Muscle of arm (tissue), 14 donors: ENCODE results near the gene KCNMB2. TPM values are rescaled to one million over a fixed set of nuclear protein-coding genes. Genes with fewer than 3 reads are reported as not detected.
"Not testable (repeated sequence)": the region's sequence is repeated elsewhere in the genome, so short reads cannot be mapped to it uniquely, and the experiment has no call there.

Experiments
- DNase-seq: peaks from one replicate; pipeline ENCODE4 v3.0.0-alpha.2; 2013
- long read RNA-seq, 11 donors: transcript quantifications; one replicate each; lab custom pipeline, GENCODE V29; 2026
- polyA plus RNA-seq, 12 donors: library from polyadenylated mRNA; unstranded; fragments of 120-200 nt; gene quantifications; one replicate each; pipeline ENCODE4 v1.2.1, GENCODE V29; 2013; ENCODE audit not compliant: insufficient read length in 12 of 12

The KCNMB2 gene
- 10 to 100 TPM in 10 of 12 donors, 1 to 10 TPM in 1, not detected in 1; 6.6 to 29.2 (median 16.7) TPM for polyA plus RNA-seq
- long read RNA-seq, donor 1, result 0 reads
- long read RNA-seq, donor 2, transcript KCNMB2-201 (4 exons, 2,271 nt), result major isoform, 5 of 5 reads
- long read RNA-seq, donor 2, partial matches to known transcripts, result 0 of 5 reads
- long read RNA-seq, donor 2, other reads (novel, unspliced or antisense), result 0 of 5 reads
- long read RNA-seq, donor 3, partial matches to known transcripts, result 0 of 1 reads
- long read RNA-seq, donor 3, other reads (novel, unspliced or antisense), result 0 of 1 reads
- long read RNA-seq, donor 4, result 0 reads
- long read RNA-seq, donor 5, transcript KCNMB2-201 (4 exons, 2,271 nt), result major isoform, 6 of 6 reads
- long read RNA-seq, donor 5, partial matches to known transcripts, result 0 of 6 reads
- long read RNA-seq, donor 5, other reads (novel, unspliced or antisense), result 0 of 6 reads
- long read RNA-seq, donor 6, partial matches to known transcripts, result 0 of 3 reads
- long read RNA-seq, donor 6, other reads (novel, unspliced or antisense), result 0 of 3 reads
- long read RNA-seq, donor 7, result 0 reads
- long read RNA-seq, donor 8, transcript KCNMB2-201 (4 exons, 2,271 nt), result major isoform, 6 of 11 reads
- long read RNA-seq, donor 8, partial matches to known transcripts, result 5 of 11 reads
- long read RNA-seq, donor 8, other reads (novel, unspliced or antisense), result 0 of 11 reads
- long read RNA-seq, donor 9, partial matches to known transcripts, result 7 of 8 reads
- long read RNA-seq, donor 9, other reads (novel, unspliced or antisense), result 0 of 8 reads
- long read RNA-seq, donor 10, partial matches to known transcripts, result 0 of 2 reads
- long read RNA-seq, donor 10, other reads (novel, unspliced or antisense), result 0 of 2 reads
- long read RNA-seq, donor 11, transcript KCNMB2-201 (4 exons, 2,271 nt), result major isoform, 6 of 6 reads
- long read RNA-seq, donor 11, partial matches to known transcripts, result 0 of 6 reads
- long read RNA-seq, donor 11, other reads (novel, unspliced or antisense), result 0 of 6 reads

DNA sequence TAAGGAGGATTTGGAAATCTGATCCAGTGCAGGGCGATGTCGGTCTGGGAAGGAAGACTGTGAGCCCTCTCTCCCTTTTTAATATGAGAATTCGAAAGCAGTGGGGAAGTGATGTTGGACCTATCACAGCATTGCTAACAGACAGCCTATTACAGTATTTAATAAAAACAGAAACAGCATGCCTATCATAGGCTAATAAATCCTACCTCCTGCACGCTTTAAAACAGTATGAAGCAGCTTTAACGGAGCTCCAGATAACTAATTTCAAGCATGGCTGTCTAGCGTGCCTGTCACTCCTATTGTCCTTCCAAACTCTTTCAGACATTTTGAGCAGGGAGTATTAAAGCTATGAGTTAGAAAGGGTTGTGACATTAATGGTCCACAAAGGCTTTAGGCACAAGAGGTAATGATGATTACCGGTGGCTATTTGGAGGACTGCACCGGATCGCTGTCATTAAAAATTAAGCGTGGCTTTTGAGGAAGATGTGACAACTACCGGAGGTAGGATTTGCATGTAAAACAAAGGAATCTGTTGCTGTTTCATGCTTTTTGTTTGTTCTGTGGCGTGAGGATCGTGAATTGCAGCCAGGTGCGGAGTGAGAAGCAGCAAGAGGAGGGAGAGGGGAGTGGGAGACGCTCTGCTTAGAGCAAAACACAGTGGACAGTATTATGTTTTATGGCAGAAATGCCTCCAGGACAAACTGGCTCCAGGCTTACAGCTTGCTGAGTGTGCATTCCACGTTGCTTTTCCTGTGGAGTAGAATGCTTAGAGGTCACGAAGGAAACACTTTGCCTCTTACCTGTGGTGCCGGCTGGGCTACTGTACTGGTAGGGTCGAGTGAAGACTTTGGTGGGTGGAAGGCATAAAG, at the start of gene KCNMB2:
TSS of gene KCNMB2 (plus strand) at position 226 of the 869 bp plus-strand sequence.
- DNase-seq, result peak; percentile 84

DNA sequence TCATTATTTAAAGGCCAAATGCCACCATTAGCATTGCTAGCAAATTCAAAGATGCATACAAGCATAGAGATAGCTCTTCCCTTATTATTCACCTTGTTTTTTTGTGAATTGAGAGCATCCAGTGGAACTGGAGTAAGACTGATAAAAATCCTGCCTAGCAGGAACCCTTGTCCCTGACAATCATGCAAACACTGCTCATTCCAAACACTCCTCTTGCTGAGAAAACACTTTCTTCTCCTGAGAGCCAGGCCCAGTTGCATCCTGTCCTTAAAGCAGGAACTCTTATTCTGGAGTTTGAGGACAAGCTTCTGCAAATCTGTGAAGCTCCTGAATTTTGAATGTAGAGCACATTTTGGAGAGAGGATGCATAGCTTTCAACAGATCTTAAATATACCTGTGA, 49.3 kb upstream of the KCNMB2 start:
- DNase-seq, result no peak

DNA sequence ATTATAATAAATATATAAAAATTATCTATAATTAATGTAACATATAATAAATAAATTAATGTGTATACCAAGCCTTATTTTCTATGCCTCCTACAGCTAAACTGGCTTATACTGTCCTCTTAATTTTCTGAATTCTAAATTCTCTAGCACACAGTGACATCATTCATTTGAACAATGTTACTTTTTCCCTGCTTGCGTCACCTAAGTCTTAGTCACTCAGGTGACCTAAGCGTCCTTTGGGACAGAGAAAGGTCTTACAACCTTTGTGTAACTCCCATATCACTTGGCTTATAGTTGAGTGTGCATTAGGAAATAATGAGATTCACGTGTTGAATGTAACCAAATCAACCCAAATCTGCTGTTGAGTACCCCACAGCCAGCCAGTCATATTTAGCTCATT, 48.5 kb upstream of the KCNMB2 start:
- DNase-seq, result no peak

DNA sequence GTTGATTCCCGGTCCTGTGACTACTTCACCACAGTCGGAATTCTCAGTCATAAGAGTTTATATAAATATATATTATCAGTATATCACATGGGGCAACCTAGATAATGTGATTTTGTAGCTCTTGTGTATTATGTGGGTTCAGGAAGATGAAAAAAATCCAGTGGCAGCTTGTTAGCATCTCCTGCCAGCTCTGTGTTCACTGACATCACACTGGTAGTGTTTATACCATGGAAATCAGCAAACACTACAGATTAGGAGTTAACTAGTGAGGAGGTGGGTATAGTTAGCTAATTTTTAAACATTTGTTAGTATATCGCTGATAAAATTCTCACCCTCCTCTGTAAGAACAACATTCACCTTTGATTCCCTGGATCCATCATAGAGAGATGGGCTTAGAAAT, 44.5 kb upstream of the KCNMB2 start:
- DNase-seq, result no peak

DNA sequence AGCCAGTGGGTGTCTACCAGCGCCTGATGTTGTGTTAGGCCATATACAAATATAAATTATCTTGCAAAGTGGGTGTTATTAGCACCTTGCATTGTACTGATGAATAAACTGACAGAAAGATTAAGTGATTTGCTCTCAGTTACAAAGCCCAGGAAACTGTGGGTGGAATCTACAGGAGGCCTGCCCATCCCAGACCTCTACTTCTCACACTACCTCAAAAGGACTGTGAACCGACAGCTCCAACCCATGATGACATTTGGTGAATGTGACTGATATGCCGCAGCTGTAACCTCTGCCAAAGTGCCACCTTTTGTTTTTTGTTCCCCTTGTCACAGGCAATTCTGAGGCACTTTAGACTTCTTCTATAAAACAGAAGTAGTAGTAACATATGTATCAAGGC, 43.7 kb upstream of the KCNMB2 start:
- DNase-seq, result no peak

DNA sequence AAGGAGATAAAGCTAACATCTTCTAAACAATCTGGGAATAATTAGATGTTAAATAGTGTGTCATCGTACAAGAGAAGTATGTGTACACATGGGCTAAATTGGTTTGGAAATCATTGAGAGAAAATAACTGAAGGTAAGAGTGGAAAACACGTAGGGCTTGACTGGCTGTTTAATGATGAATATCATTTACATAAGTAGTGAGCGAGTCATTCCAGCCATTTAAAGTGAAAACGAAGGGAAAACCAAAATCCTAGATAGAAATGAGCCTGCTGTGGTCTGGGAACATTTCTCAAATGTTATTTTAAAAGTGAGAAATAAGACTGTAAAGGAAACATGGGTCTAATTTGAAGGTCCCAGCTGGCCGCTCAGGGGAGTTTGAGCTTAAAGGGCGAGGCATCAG, 41.9 kb upstream of the KCNMB2 start:
- no peak for DNase-seq

DNA sequence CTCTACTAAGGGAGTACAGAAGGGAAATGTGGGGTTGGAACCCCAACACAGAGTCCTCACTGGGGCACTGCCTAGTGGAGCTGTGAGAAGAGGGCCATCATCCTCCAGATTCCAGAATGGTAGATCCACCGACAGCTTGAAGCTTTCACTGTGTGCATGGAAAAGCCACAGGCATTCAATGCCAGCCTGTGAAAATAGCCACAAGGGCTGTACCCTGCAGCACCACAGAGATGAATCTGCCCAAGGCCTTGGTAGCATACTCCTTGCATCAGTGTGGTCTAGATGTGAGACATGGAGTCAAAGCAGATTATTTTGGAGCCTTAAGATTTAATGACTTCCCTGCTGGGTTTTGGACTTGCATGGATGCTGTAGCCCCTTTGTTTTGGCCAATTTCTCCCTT, 39.3 kb upstream of the KCNMB2 start:
- DNase-seq, result no peak

DNA sequence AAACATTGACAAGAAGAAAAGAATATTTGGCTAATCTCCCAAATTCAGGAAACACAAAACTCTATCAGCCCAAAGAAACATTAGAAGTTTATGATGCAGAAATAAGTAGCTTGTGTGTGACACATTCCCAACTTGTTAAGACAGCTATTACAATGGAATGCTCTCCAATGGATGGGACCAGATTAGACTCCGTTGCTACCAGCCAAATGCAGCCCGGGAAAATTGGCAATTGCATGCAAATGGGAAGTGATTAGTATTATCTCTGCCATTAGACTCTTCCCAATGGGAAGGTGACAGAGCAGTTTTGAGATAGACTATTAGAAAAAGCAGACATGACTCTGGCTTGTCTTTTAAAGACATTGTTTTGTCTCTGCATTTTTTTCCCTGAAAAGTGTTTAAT, 37.4 kb upstream of the KCNMB2 start:
- no peak for DNase-seq

DNA sequence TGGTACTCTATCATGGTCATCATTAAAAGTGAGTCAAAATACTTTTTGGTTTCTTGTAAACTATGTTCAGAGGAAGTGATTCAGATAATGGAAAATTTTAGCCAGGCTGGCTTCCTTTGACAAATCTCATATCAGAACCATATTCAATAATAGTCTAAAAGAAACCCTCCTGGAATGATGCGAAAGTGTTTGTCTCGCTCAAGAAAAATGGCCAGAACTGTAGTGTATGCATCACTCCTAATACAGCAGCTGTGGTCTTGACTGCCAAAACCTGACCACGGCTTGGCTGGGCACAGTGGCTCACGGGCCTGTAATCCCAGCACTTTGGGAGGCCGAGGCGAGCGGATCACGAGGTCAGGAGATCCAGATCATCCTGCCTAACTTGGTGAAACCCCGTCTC, 35.6 kb upstream of the KCNMB2 start:
- no peak for DNase-seq

DNA sequence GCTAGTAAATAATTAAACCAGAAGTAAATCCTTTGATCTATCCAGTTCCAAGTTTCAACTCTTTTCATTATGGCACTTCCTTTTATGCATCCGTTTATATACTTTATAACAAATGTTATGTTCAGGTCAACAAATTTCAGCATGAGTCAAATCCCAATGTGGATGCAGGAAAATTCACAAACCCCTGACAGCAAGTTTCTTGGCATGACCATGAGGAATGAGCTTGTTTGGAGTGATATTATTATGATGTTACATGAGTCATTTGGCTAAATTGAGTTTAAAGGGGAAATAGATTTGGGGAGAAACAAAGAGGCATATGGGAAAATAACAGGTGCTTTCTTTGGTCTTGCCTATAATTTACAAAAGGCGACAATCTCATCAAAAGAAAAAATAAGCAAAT, 32.1 kb upstream of the KCNMB2 start:
- peak; percentile 21 for DNase-seq

DNA sequence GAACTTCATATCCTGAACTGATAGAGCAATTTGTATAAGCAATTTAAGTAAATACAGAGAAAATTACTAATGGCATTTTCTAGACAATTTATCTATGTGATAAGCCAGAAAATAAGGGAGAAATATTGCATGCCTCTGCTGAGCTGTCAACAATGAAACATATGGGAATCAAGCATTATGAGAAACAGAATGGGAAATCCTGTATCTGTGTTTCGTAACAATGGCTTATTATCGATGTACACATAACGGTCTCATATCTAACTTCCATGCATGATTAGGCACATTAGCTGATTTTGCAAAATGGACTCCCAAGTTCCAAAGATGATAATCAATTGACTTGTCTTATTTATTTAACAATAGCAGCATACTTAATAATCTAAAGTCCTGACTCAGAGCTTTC, 30.4 kb upstream of the KCNMB2 start:
- no peak for DNase-seq

DNA sequence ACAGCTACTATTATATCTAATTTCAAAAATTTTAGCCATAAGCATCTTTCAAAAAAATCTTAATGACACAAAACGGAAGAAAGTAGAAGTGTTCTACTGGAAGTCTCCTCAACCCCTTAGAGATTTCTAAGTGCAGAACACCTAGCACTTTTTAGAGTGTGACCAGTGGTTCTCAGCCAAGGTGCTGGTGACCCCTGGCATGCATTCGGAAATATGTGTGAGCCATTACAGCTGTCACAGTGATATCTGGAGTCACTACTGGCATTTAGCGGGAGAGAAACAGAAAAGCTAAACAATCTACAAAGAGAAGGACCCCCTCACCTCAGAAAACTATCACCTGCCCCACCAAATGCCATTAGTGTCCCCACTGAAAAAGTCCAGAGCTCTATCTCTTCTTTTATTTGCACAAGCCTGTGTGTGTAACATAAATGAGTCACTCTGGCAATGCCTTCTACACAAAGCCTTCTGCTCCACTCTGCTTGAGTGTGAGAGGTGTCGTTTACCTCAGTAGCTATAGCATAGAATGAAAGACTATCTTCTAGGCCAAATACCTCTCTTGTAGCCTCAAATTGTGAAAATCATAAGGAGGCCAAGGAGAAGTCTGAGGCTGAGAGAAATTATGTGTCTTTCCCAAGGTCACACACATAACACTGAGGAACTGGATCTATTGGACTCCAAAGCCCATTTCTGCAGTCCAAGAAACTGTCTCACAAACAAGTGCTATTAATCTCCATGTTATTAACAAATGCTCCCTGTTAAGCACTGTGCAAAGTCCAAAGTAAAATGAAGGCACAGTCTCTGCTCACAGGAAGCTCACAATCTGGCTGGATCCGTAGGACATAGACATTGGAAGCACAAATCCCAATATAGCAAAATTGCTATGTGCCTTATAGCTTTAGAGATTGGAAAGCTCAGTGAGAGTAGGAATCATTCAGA, 28.5 kb upstream of the KCNMB2 start:
- no peak for DNase-seq

DNA sequence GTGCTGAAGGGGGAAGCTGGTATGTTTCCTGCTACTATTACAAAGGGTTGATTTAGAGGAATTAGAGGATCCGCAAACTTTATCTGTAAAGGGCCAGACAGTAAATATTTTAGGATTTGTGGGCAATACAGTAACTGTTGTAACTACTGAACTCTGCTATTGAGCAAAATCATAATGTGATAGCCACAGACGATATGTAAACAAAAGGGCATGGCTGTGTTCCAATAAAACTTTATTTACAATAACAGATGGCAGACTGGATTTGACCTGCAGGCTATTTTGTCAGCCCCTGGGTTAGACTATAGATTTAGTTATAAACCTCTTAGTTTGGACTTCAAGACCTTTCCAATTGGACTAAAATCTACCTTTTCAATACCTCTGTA, 27.8 kb upstream of the KCNMB2 start:
- no peak for DNase-seq

DNA sequence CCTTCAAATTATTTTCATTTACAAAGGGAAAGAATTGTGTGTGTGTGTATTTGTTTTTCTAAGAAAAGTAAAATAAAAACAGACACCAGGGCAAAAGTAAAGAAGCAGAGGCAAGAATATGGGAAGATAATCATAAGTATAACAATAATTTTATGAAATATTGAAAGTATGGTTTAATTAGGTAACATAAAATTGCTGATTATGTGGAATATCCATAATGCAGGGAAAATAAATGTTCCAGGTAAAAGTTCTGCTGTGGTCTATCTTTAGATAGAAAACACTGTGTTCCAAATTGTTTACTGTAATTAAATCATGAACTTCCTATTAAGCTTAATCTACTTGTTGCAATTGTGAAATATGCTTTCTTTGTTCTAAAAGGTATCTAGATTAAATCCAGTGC, 25.7 kb upstream of the KCNMB2 start:
- DNase-seq, result no peak

DNA sequence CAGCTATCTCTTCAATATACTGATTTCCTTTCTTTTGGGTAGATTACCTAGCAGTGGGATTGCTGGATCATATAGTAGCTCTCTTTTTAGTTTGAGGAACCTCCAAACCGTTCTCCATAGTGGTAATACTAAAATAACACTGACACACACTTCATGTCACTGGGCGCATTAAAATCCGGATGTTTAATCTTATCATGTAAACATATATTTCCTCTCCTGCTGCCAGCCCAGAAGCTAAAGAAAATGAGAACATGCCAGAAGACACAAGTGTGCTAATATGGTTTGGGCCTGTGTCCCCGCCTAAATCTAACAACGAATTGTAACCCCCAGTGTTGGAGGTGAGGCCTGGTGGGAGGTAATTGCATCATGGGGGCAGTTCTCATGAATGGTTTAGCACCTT, 23.6 kb upstream of the KCNMB2 start:
- DNase-seq, result no peak

DNA sequence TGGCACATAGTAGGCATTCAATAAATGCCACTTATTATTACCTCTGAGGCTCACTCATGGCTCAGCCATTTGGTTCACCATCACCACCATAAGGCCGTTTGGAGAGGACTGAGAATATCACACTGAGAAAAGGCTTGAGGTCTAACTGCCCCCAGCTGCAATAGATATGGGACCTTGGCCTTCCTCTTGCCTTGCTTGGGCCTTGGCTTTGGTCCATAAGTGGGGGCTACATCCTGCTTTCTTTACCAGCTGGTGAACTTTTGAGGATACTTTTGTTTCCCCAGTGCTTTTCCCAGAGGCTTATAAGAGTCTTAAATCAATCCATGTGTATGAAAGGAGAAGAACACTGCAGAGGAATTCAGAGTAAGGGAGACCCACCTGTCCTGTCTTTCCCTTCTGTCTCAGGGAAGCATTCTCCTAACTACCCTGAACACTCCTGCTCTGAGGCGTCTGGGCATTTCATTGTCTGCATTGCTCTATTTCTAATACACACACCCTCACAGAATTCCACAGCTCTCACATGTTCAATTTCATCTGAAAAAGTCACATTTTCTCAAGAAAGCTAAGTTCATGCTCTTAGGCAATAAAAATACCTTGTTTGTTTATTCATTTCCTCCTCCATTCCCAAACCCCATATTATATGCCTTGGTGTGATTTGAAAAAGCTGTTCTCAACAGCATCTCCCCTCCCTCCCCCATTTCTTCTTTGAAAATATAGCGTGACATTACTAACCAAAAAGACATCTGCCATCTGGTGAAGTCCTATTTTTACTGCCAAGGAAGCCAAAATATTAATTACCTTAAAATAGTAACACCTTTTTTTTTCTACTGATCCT, 22.5 kb upstream of the KCNMB2 start:
- DNase-seq, result no peak

DNA sequence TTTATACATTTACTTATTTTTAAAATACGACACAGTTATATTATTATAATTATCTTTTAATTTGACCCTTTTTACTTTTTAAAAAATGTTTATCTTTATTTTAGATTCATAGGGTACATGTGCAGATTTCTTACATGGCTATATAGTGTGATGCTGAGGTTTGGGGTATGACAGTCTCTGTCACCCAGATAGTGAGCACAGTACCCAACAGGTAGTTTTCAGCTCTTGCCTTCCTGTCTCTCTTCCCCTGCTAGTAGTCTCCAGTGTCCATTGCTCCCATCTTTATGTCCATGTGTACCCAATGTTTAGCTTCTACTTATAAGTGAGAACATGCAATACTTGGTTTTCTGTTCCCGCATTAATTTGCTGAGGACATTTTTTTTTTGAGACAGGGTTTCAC, 21.8 kb upstream of the KCNMB2 start:
- no peak for DNase-seq

DNA sequence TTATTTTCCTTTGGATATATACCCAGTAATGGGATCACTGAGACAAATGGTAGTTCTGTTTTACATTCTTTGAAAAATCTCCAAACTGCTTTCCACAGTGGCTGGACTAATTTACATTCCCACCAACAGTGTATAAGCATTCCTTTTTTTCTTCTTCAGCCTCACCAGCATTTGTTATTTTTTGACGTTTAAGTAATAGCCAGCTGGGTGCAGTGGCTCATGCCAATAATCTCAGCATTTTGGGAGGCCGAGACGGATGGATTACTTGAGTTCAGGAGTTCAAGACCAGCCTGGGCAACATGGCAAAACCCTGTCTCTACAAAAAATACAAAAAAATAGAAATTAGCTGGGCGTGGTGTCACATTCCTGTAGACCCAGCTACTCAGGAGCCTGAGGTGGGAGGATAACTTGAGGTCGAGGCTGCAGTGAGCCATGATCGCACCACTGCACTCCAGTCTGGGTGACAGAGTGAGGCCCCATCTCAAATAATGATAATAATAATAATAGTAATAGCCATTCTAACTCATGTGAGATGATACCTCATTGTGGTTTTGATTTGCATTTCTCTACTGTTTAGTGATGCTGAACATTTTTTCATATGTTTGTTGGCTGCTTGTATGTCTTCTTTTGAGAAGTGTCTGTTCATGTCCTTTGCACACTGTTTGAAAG, 21.0 kb upstream of the KCNMB2 start:
- not testable (repeated sequence) for DNase-seq

DNA sequence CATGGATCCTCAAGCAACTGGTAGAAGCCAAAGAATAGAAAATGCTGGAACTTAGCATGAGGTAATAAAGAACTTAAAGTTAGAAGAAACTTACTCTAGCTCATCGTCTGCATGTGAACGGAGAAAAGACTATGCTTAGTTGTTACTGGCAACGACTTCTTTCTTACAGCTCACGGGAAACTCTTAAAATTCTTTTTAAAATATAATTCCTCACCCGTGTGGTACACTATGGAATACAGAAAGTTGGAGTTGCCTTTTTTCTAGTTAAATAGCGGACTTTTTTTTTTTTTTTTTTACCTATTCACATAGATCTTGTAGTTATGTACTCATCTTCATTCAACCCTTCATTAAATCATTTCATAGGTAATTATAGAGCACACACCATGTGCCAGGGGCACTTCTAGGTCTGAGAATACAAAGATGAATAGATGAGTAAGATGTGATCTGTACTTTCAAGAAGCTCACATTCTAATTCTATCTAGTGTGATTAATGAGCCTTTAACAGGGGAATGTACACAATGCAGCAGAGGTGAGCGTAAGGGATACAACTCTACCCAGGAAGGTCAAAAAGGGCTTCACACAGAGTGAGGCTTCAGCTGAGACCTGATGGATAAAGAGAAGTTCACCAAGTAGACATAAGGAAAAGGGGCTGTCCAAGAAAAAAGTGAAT, 18.4 kb upstream of the KCNMB2 start:
- DNase-seq, result no peak
